HPDE6-E6E7 (cell line): Measurements from ENCODE around the gene IFT80.
"Not testable (repeated sequence)": the region's sequence is repeated elsewhere in the genome, so short reads cannot be mapped to it uniquely, and the experiment has no call there.

ENCODE experiments used
- DNase-seq: peaks from one replicate; pipeline ENCODE4 v3.0.0; 2011; ENCODE audit warnings: missing footprints; ENCODE audit errors: extremely low spot score

Gene IFT80

GRCh38 chr3:160265088-160265487 lies 133.9 kb downstream of the IFT80 start:
- no peak for DNase-seq

GRCh38 chr3:160260587-160261270 lies 138.3 kb downstream of the IFT80 start:
- no peak for DNase-seq

- DNase-seq: no peak
Measured at GRCh38 chr3:160259589-160259988, 139.4 kb downstream of the IFT80 start.

GRCh38 chr3:160257606-160258005 lies 141.4 kb downstream of the IFT80 start:
- no peak for DNase-seq

- no peak for DNase-seq
Measured at GRCh38 chr3:160253298-160253697, 145.7 kb downstream of the IFT80 start.

GRCh38 chr3:160247766-160248165 lies 151.3 kb downstream of the IFT80 start:
- DNase-seq: no peak

- DNase-seq: no peak
Measured at GRCh38 chr3:160245261-160245800, 153.7 kb downstream of the IFT80 start.

GRCh38 chr3:160240719-160241118 lies 158.3 kb downstream of the IFT80 start:
- not testable (repeated sequence) for DNase-seq

- no peak for DNase-seq
Measured at GRCh38 chr3:160232014-160232413, 167.0 kb downstream of the IFT80 start.

GRCh38 chr3:160227419-160227818 lies 171.6 kb downstream of the IFT80 start:
- no peak for DNase-seq

- no peak for DNase-seq
Measured at GRCh38 chr3:160226026-160226907, 172.8 kb downstream of the IFT80 start.

GRCh38 chr3:160225176-160226025 lies 173.6 kb downstream of the IFT80 start, which contains the start of gene C3orf80:
TSS of gene C3orf80 (plus strand) at chr3:160225422. CDS start at chr3:160225636, 214 bp downstream.
- DNase-seq: peak; percentile 21

- no peak for DNase-seq
Measured at GRCh38 chr3:160224811-160225175, 174.2 kb downstream of the IFT80 start.

- no peak for DNase-seq
Measured at GRCh38 chr3:160224256-160224655, 174.8 kb downstream of the IFT80 start.

- DNase-seq: no peak
Measured at GRCh38 chr3:160221019-160221418, 178.0 kb downstream of the IFT80 start.

- no peak for DNase-seq
Measured at GRCh38 chr3:160220038-160220437, 179.0 kb downstream of the IFT80 start.

GRCh38 chr3:160218136-160218535 lies 180.9 kb downstream of the IFT80 start:
- no peak for DNase-seq

- DNase-seq: no peak
Measured at GRCh38 chr3:160217675-160218074, 181.3 kb downstream of the IFT80 start.

GRCh38 chr3:160213191-160213590 lies 185.8 kb downstream of the IFT80 start:
- no peak for DNase-seq

- DNase-seq: no peak
Measured at GRCh38 chr3:160210799-160211221, 188.2 kb downstream of the IFT80 start.

GRCh38 chr3:160210341-160210740 lies 188.7 kb downstream of the IFT80 start:
- no peak for DNase-seq
